ENCODE measurements around the gene KPTN.
"Not testable (repeated sequence)": the region's sequence is repeated elsewhere in the genome, so short reads cannot be mapped to it uniquely, and the experiment has no call there.

KPTN gene

GRCh38 chr19:47491358-47492136, 7.5 kb upstream of the KPTN start:
- no peak for DNase-seq (ENCODE audit: extremely low read depth, low read depth)
- no peak overlapping the region for H3K4me3 ChIP-seq (replicated peaks; ENCODE audit: low read depth, low read length)

GRCh38 chr19:47490847-47491246, 6.8 kb upstream of the KPTN start:
- DNase-seq (ENCODE audit: extremely low read depth, low read depth), result no peak
- TF ChIP-seq CTCF (IDR thresholded peaks at IDR 0.05; ENCODE audit: low read depth, low read length, missing control alignments), result no peak
- no peak overlapping the region for H3K4me3 ChIP-seq (replicated peaks; ENCODE audit: low read depth, low read length)

More at GRCh38 chr19:47491358-47492136, 7.5 kb upstream of the KPTN start:
- no peak for TF ChIP-seq CTCF (IDR thresholded peaks at IDR 0.05; ENCODE audit: low read depth, low read length, missing control alignments)

- no peak overlapping the region for H3K4me3 ChIP-seq (replicated peaks; ENCODE audit: low read depth, low read length)
- DNase-seq (ENCODE audit: extremely low read depth, low read depth), result no peak
- TF ChIP-seq CTCF (IDR thresholded peaks at IDR 0.05; ENCODE audit: low read depth, low read length, missing control alignments), result no peak
These were observed 6.0 kb upstream of the KPTN start for GRCh38 chr19:47490031-47490430.

GRCh38 chr19:47489072-47489914, 5.3 kb upstream of the KPTN start:
- TF ChIP-seq CTCF (IDR thresholded peaks at IDR 0.05; ENCODE audit: low read depth, low read length, missing control alignments), result no peak
- H3K4me3 ChIP-seq (replicated peaks; ENCODE audit: low read depth, low read length), result no peak overlapping the region
- no peak for DNase-seq (ENCODE audit: extremely low read depth, low read depth)

GRCh38 chr19:47487551-47488515, 3.8 kb upstream of the KPTN start:
- TF ChIP-seq CTCF (IDR thresholded peaks at IDR 0.05; ENCODE audit: low read depth, low read length, missing control alignments), result no peak
- no peak for DNase-seq (ENCODE audit: extremely low read depth, low read depth)
- no peak overlapping the region for H3K4me3 ChIP-seq (replicated peaks; ENCODE audit: low read depth, low read length)

GRCh38 chr19:47486900-47487299, 2.9 kb upstream of the KPTN start:
- DNase-seq (ENCODE audit: extremely low read depth, low read depth), result no peak
- TF ChIP-seq CTCF (IDR thresholded peaks at IDR 0.05; ENCODE audit: low read depth, low read length, missing control alignments), result no peak
- no peak overlapping the region for H3K4me3 ChIP-seq (replicated peaks; ENCODE audit: low read depth, low read length)

- not testable (repeated sequence) for H3K4me3 ChIP-seq (replicated peaks; ENCODE audit: low read depth, low read length)
These were observed 2.2 kb upstream of the KPTN start for GRCh38 chr19:47486220-47486619.

More at GRCh38 chr19:47486220-47486619, 2.2 kb upstream of the KPTN start:
- DNase-seq (ENCODE audit: extremely low read depth, low read depth), result not testable (repeated sequence)
